GM15510 (cell line): Measurements from ENCODE around the gene ANKRD40CL.

Experiments
- POLR2A ChIP-seq: IDR thresholded peaks from 3 replicates; pipeline ENCODE4 v1.6.1; 2011; ENCODE audit warnings: borderline replicate concordance; ENCODE audit not compliant: insufficient read length; ENCODE audit errors: extremely low read depth

ANKRD40CL gene

GRCh38 chr17:50797135-50797810, 30.0 kb upstream of the ANKRD40CL start:
- no peak for TF ChIP-seq POLR2A

DNA sequence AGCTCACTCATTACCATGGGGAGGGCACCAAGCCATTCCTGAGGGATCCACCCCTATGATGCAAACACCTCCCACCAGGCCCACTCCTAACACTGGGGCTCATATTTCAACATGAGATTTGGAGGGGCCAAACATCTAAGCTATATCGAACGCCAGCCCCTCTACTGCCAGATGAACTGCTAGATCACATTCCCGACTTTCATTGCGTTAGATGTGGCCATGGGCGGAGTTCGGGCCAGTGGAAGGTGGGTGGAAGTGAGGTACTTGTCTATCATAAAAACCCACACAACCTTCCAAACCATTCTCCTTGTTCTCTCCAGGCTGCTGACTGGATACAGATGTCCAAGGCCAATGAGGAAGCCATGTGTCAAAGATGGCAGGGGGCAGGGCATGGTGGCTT, 27.0 kb upstream of the ANKRD40CL start:
- TF ChIP-seq POLR2A, result no peak

DNA sequence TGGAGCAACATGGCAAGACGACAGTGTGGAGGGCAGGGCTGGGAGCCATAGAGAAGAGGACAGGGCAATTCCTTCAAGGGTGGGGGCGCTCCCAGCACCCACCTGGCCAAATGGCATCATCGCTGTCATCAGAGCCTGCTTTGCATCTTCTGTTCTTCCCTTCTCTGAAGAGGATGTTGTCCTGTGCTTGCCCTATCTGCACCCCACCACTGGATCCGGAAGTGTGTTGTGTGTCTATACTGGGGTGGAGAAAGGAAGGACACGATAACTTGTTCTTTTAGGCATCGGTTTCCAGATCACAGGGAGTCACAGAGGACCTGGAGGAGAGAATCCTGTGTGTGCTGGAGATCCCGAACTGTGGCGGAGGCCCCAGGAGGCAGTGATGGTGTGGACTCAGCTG, 25.7 kb upstream of the ANKRD40CL start:
- TF ChIP-seq POLR2A, result no peak

DNA sequence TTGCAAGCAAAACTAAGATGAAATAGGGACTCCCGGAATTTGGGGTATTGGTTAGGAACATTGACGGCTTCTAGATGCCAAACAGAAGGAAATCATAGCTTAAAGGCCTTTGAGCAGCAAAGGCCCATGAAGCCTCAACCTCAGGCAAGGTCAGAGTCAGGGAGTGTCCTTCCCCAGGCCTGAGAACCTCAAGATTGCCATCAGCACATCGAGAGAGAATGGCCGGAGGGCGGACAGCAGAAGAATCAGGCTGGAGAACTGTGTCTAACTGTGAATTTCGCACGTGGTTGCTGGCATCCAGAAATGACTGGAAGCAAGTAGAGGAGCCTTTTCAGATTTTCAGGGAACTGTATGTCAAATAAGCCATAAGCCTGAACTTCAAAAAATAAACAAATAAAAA, 24.8 kb upstream of the ANKRD40CL start:
- no peak for TF ChIP-seq POLR2A

- no peak for TF ChIP-seq POLR2A
Measured at GRCh38 chr17:50790618-50791017, 23.3 kb upstream of the ANKRD40CL start.

- no peak for TF ChIP-seq POLR2A
Measured at GRCh38 chr17:50787106-50787505, 19.8 kb upstream of the ANKRD40CL start.

DNA sequence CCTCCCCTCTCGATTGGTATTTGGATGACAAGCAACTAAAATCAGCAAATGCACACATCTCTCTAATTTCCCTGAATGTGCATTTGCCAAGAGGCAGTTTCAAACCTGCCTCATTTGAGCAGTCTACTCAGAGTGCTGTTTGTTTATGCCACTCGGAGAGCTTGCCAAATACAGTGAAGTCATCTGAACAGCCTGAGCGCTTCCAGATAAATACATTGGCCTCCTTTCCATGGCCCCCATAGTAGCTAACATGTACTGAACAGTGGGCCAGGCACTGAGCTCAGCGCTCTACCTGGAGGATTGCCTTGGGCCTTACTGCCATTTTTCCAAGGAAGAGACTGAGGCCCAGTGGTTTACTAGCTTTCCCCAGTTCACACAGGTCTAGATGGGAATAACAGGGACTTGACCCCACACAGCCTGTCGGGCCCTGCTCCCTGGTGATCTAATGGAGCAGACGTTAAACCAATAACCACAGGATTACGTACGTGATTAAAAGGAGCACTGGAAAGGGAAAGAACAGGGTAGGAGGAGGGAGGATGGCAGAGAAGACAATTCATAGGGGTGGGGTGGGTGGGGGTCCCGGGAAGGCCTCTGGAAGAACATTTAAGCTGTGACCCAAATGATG, 18.7 kb upstream of the ANKRD40CL start:
- TF ChIP-seq POLR2A, result no peak

DNA sequence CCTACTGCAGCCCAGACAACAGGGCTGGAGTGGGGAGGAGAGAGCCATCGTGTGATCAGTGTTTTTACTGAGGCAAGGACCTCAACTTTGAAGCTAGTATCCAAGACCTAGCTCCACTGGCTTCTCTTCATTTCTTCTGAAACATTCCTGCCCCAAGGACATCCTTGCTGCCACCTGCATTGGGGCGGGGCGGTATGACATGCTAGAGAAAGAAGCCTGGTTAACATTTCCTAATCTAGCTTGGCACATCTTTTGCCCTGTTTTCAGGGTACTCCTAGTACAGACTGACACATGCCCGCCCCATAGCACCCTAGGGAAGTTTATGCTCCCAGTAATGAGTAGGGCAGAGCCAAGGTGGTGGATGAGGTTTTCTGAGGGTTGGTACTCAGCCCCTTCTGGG, 17.8 kb upstream of the ANKRD40CL start:
- TF ChIP-seq POLR2A, result no peak

DNA sequence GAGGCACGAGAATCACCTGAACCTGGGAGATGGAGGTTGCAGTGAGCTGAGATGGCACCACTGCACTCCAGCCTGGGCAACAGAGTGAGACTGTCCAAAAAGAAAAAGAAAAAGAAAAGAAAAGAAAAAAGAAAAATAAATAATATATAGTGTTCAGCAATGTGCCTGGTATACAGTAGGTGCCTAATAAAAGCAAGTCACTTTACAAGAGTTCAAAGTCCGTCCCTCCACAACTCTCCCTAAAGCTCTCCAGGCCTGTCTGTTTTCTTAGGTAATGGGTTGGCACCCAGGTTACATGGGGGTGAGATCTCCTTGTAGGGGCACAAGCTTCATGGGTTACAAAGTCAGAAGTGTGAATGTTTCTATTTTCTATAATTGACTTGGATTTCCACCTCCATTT, 16.6 kb upstream of the ANKRD40CL start:
- TF ChIP-seq POLR2A, result no peak

DNA sequence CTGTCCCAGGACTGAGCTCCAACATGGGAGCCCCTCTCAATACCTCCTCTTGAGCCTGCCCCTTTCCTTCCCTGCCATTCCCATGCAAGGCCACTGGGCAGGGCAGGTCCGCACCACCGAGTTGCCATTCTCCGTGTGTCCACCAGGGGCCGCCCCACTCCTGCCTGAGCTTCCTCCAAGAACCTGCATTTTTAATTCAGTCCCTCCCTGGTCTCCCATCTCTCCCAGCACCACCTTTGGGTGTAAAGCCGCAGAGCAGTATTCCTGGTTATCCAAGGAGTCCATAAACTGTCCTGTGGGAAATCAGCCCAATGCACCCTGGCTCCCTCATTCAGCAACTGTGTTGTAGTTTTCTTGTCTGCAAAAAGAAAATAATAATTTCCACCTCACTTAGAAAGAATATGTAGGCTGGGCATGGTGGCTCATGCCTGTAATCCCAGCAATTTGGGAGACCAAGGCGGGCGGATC, 15.9 kb upstream of the ANKRD40CL start:
- no peak for TF ChIP-seq POLR2A

- TF ChIP-seq POLR2A, result no peak
Measured at GRCh38 chr17:50781167-50781566, 13.8 kb upstream of the ANKRD40CL start.

- TF ChIP-seq POLR2A, result no peak
Measured at GRCh38 chr17:50779747-50780353, 12.5 kb upstream of the ANKRD40CL start.

- TF ChIP-seq POLR2A, result no peak
Measured at GRCh38 chr17:50778988-50779387, 11.7 kb upstream of the ANKRD40CL start.

DNA sequence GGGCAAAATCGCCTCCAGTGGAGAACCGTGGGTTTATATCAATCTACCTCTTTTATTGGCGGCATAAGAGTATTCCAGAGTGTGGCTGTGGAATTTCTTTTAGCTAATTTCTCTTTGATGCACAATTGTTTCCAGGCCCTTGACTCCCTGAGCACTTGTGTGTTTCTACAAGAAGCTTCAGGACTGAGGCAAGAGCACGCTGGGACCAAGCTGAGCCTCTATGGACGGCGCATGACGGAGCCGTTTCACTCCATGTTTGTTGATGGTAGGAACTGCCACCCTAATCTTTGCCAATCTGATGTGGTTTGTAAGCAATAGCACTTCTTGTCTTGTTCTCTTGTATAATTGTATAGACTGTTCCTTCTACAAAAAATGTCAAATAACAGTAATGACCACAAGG, 11.2 kb upstream of the ANKRD40CL start:
- no peak for TF ChIP-seq POLR2A

GRCh38 chr17:50775926-50776325, 8.6 kb upstream of the ANKRD40CL start:
- no peak for TF ChIP-seq POLR2A
